ENCODE results near the gene ATP12A.

Gene ATP12A

DNA sequence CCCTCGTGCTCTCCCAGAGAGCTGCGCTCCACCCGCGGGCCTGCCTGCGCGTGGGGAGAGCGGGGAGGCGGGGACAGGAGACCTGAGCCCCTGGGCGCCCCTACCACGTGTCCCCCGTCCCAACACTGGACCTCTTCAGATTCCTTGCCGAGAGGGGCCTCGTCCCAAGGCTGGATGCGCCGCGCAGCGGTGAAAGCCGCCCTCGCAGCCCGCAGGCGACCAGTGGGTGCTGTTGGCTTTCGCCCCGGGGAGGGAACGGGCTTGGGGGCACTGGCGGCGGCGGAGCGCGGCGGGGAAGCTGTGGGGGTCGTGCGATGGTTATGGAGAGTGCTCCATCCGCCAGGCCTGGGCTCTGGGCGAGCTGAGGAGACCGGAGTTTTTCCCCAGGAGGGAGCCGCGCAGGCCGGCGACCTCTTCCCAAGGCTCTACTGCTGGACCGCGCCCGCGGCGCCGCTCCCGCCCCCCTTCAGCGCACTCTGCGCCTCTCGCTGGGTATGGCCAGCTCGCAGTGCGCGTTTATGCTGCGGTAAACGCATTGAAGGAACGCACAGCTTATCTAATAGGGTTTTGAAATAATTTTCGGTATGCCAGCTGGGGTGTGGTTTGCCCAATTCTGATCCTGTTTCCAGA is 66.5 kb downstream of the ATP12A start:
- peak overlapping the region; percentile 63 for H3K4me3 ChIP-seq
- no peak for DNase-seq (ENCODE audit: low spot score)
- H3K27ac ChIP-seq: no peak overlapping the region
- TF ChIP-seq, protein P1, sequence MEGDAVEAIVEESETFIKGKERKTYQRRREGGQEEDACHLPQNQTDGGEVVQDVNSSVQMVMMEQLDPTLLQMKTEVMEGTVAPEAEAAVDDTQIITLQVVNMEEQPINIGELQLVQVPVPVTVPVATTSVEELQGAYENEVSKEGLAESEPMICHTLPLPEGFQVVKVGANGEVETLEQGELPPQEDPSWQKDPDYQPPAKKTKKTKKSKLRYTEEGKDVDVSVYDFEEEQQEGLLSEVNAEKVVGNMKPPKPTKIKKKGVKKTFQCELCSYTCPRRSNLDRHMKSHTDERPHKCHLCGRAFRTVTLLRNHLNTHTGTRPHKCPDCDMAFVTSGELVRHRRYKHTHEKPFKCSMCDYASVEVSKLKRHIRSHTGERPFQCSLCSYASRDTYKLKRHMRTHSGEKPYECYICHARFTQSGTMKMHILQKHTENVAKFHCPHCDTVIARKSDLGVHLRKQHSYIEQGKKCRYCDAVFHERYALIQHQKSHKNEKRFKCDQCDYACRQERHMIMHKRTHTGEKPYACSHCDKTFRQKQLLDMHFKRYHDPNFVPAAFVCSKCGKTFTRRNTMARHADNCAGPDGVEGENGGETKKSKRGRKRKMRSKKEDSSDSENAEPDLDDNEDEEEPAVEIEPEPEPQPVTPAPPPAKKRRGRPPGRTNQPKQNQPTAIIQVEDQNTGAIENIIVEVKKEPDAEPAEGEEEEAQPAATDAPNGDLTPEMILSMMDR (IDR thresholded peaks at IDR 0.05): no peak

DNA sequence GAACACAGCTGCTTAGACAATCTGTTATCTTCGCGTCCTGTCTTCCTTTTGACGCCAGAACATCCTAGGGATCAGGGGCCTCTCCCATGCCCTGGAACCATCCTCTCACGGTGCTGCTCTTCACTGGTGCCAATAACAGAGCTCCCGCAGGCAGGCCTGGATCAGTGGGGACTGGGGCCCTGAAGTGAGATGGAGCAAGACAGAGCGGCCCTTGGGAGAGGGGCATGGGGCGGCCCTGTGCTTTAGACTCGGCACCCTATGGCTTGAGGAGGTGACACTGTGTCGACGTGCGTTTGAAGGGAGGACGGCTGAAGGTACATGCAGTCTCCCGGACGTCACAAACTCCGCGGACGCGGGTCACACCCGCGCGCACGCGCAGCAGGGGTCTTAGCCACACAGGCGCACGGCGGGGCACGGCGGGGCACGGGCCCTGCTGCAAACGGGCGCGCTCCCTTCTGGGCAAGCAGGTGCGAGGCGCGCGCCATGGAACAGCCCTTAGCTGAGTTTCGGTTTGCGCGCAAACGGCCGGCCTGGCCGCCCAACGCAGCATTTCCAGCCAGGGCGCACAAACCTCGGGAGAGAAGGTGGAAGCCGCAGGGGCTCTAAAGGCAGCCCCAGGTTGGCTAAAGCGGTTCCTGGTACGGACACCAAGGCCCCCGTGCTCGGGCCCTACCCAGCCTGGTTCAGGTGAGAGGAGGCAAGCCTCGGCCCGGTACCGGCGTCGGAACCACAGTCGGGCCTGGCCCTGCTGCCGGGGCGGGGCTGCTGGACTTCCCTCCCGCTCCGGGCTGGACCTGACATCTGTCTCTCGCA is 67.2 kb downstream of the ATP12A start:
- Histone ChIP-seq H3K27ac (no peak overlapping the region), H3K4me3 (peak overlapping the region; percentile 63)
- TF ChIP-seq, protein P1 (IDR thresholded peaks at IDR 0.05): no peak
- DNase-seq (ENCODE audit: low spot score): no peak

DNA sequence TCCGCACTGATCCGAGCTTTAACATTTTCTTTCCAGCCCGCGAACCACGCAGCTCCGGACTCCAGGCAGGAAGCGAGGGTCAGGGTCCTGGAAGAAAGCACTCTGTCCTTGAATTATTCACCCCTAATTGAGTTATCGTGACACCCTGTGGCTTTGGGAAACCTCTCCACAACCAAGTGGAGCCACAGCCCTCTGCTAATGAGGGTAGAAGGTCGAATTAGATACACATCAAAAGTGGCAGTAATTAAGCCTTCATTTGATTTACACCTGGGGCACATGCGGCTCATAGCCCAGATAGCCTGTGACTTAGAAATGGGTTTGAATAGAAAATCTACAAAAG is 67.8 kb downstream of the ATP12A start:
- no peak overlapping the region for H3K27ac ChIP-seq
- no peak for DNase-seq (ENCODE audit: low spot score)
- peak overlapping the region; percentile 63 for H3K4me3 ChIP-seq
- TF ChIP-seq, protein P1 (IDR thresholded peaks at IDR 0.05): no peak

DNA sequence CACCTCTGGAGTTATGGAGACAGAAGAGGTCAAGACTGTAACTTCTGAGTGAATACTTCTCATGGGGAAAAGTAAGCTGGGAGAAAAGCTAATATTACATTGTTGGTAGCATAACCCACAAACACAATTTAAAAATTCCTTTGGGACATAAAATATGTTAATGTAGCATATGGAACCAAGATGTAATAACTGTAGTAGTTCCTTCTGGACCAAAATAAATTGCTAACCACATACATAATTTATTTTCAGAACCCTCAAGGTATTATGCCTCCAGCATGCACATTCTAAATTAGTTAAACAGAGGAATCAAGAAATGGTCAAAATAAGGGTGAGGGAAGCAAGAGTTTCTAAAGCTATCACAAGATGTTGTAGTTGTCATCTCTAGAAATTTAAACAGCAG is 79.0 kb downstream of the ATP12A start:
- Histone ChIP-seq H3K27ac (no peak overlapping the region), H3K4me3 (no peak overlapping the region)
- no peak for DNase-seq (ENCODE audit: low spot score)
- TF ChIP-seq, protein P1 (IDR thresholded peaks at IDR 0.05): no peak

Data from coronary artery (tissue), 2 donors.